Keratinocyte (primary cell): ENCODE data around the gene ADGRV1. TPM values are rescaled to one million over a fixed set of nuclear protein-coding genes. Genes with fewer than 3 reads are reported as not detected.

Experiments
- DNase-seq: peaks from one replicate; pipeline ENCODE4 v3.0.0-alpha.2; 2011; ENCODE audit warnings: low read depth, missing footprints, low spot score
- FAIRE-seq: peaks from 2 replicates; lab custom pipeline; 2011; peaks lifted over from hg19 to GRCh38; lab: Jason Lieb, UNC
- H2AFZ ChIP-seq: 2 replicates; pipeline ENCODE4 v1.6.0; 2012; ENCODE audit warnings: low read length, control low read depth, inconsistent platforms; ENCODE audit not compliant: control insufficient read depth
- H3K27ac ChIP-seq: 2 replicates; pipeline ENCODE4 v1.5.1; 2011; ENCODE audit warnings: low read length; ENCODE audit not compliant: control insufficient read depth, insufficient read depth
- H3K27me3 ChIP-seq: 3 replicates; pipeline ENCODE4 v1.6.0; 2011; ENCODE audit warnings: low read length; ENCODE audit not compliant: control insufficient read depth, insufficient read depth; ENCODE audit errors: extremely low read depth
- H3K36me3 ChIP-seq, 2 experiments: 2 replicates in 1 of 2; 3 replicates in 1 of 2; pipeline ENCODE4 v1.5.1; 2011; ENCODE audit warnings: low read length in 2 of 2, mild to moderate bottlenecking in 1 of 2; ENCODE audit not compliant: control insufficient read depth in 2 of 2, insufficient read depth in 2 of 2; ENCODE audit errors: extremely low read depth in 1 of 2
- H3K4me1 ChIP-seq: 3 replicates; pipeline ENCODE4 v1.5.1; 2011; ENCODE audit warnings: low read length; ENCODE audit not compliant: control insufficient read depth, insufficient read depth; ENCODE audit errors: extremely low read depth
- H3K4me2 ChIP-seq: 3 replicates; pipeline ENCODE4 v1.6.0; 2011; ENCODE audit warnings: low read depth, low read length; ENCODE audit not compliant: control insufficient read depth, insufficient read depth; ENCODE audit errors: extremely low read depth
- H3K4me3 ChIP-seq, 3 experiments: fragments of 200-600 bp in 1 of 3; sonication (generic) in 1 of 3; 2 replicates in 2 of 3; 3 replicates in 1 of 3; pipeline ENCODE4 v1.5.1; 2011 to 2016; ENCODE audit warnings: low read length in 3 of 3, mild to moderate bottlenecking in 3 of 3, control low read depth in 2 of 3, inconsistent platforms in 1 of 3, low read depth in 1 of 3, mixed read lengths in 1 of 3, mixed run types in 1 of 3, moderate library complexity in 1 of 3; ENCODE audit not compliant: control insufficient read depth in 2 of 3, insufficient read depth in 2 of 3; ENCODE audit errors: extremely low read depth in 1 of 3
- H3K79me2 ChIP-seq: 2 replicates; pipeline ENCODE4 v1.6.0; 2012; ENCODE audit warnings: low read length; ENCODE audit not compliant: control insufficient read depth, insufficient read depth
- H3K9ac ChIP-seq: 3 replicates; pipeline ENCODE4 v1.6.0; 2011; ENCODE audit warnings: low read length; ENCODE audit not compliant: control insufficient read depth, insufficient read depth; ENCODE audit errors: extremely low read depth
- H3K9me1 ChIP-seq: 3 replicates; pipeline ENCODE4 v1.6.0; 2011; ENCODE audit warnings: low read length; ENCODE audit not compliant: control insufficient read depth, insufficient read depth; ENCODE audit errors: extremely low read depth
- H3K9me3 ChIP-seq: 2 replicates; pipeline ENCODE4 v1.5.1; 2012; ENCODE audit warnings: low read depth, low read length; ENCODE audit not compliant: control insufficient read depth
- H4K20me1 ChIP-seq: 3 replicates; pipeline ENCODE4 v1.6.0; 2011; ENCODE audit warnings: low read length; ENCODE audit not compliant: control insufficient read depth, insufficient read depth; ENCODE audit errors: extremely low read depth
- CTCF ChIP-seq, 3 experiments: IDR thresholded peaks in 1 of 3; conservative IDR thresholded peaks in 1 of 3; optimal IDR thresholded peaks in 1 of 3; 2 replicates in 2 of 3; 3 replicates in 1 of 3; pipeline versions ENCODE3 to v1.5.1; 2011; ENCODE audit warnings: low read length in 3 of 3, mild to moderate bottlenecking in 3 of 3, moderate library complexity in 2 of 3, control low read depth in 1 of 3, inconsistent platforms in 1 of 3; ENCODE audit not compliant: insufficient read depth in 2 of 3; ENCODE audit errors: extremely low read depth in 1 of 3
- EZH2 ChIP-seq: IDR thresholded peaks from one replicate; pipeline ENCODE4 v1.6.1; 2012; ENCODE audit warnings: inconsistent platforms, mild to moderate bottlenecking, low read length, moderate library complexity
- dilution Hi-C: fragments of 300-500 bp; cut with MboI; formaldehyde crosslinking; loops from one replicate; pipeline ENCODE4 v1.7.0; 2020; ENCODE audit warnings: low sequenced_read_pairs; ENCODE audit not compliant: extremely low pct_ligation_motif_present
- polyA plus RNA-seq, 5 experiments: library from polyadenylated mRNA; depleted of rRNA in 3 of 5; stranded (reverse) in 3 of 5; stranded (forward) in 1 of 5; unstranded in 1 of 5; fragments of >200 nt; gene quantifications; 1 replicate in 1 of 5; 2 replicates in 3 of 5; 3 replicates in 1 of 5; pipeline versions ENCODE4 v1.2.1 to v1.2.3, GENCODE V29; 2011 to 2012; ENCODE audit warnings: missing spikeins in 2 of 5, low read depth in 1 of 5, low replicate concordance in 1 of 5

ADGRV1 gene
- polyA plus RNA-seq, 1 donor (not counting 4 experiments of a cell fraction or from before 2014, with no cell fraction given) = 0.05 TPM

GRCh38 chr5:91170266-91170665 is 611.7 kb downstream of the ADGRV1 start:
- Histone ChIP-seq H4K20me1 (no peaks in the 10 kb centered on the region), H3K9me3 (no peaks in the 10 kb centered on the region), H3K36me3 (no peaks in the 10 kb centered on the region), H3K27ac (no peak overlapping the region), H3K4me2 (no peak overlapping the region), H3K9me1 (no peaks in the 10 kb centered on the region), H3K4me3 (no peak overlapping the region), H3K4me1 (peaks cover 7% of the 10 kb centered on the region), H3K27me3 (no peaks in the 10 kb centered on the region), H3K9ac (no peak overlapping the region), H3K79me2 (no peaks in the 10 kb centered on the region), H2AFZ (no peak overlapping the region)
- DNase-seq = no peak
- dilution Hi-C loops = no loop called here
- FAIRE-seq = peak; percentile 53
- TF ChIP-seq CTCF (optimal IDR thresholded peaks at IDR 0.05 in 1 of 3, IDR thresholded peaks at IDR 0.05 in 1 of 3, conservative IDR thresholded peaks at IDR 0.05 in 1 of 3; ENCODE audit: extremely low read depth in 1 of 3, insufficient read depth in 2 of 3, low read length in 3 of 3) = no peak
- TF ChIP-seq EZH2 = no peak

- no peaks in the 10 kb centered on the region for H3K36me3 ChIP-seq
- no peak overlapping the region for H3K27ac ChIP-seq
- no peak overlapping the region for H3K4me3 ChIP-seq
- no peaks in the 10 kb centered on the region for H3K79me2 ChIP-seq
- TF ChIP-seq CTCF (optimal IDR thresholded peaks at IDR 0.05 in 1 of 3, IDR thresholded peaks at IDR 0.05 in 1 of 3, conservative IDR thresholded peaks at IDR 0.05 in 1 of 3; ENCODE audit: extremely low read depth in 1 of 3, insufficient read depth in 2 of 3, low read length in 3 of 3) = no peak
- TF ChIP-seq EZH2 = no peak
- DNase-seq (no peak), FAIRE-seq (no peak)
- no peaks in the 10 kb centered on the region for H3K9me3 ChIP-seq
- H3K9me1 ChIP-seq = no peaks in the 10 kb centered on the region
- no peak overlapping the region for H3K4me2 ChIP-seq
- H3K4me1 ChIP-seq = peaks cover 1% of the 10 kb centered on the region
- no peaks in the 10 kb centered on the region for H3K27me3 ChIP-seq
- H2AFZ ChIP-seq = no peak overlapping the region
- no peak overlapping the region for H3K9ac ChIP-seq
- H4K20me1 ChIP-seq = no peaks in the 10 kb centered on the region
- dilution Hi-C loops = no loop called here
Measured at GRCh38 chr5:91171322-91171721, 612.7 kb downstream of the ADGRV1 start.
